ENCODE data around the gene SCFD2. TPM values are rescaled to one million over a fixed set of nuclear protein-coding genes. Genes with fewer than 3 reads are reported as not detected.

The SCFD2 gene
- total and polyA plus RNA-seq, 10 of the 15 experiments (the other 5 are each of a cell fraction or from before 2014, with no cell fraction given): 4.8 to 37.6 (median 24.9) TPM

- ChIA-PET CTCF (interaction anchor here (1.2 to 1.9 kb wide), 2 partner anchors 10 to 12 kb away, joined by 3 to 6 read pairs; no protein-coding TSS in a partner anchor), POLR2A (no interaction called here), RAD21 (ENCODE audit: unreplicated experiment) (no interaction called here), SMC1A (ENCODE audit: uncharacterized antibody, unreplicated experiment) (interaction anchor here (1.5 kb wide), 1 partner anchor 67 kb away, joined by 5 read pairs; no protein-coding TSS in a partner anchor)
- Histone ChIP-seq H3K9me3 (replicated peaks; ENCODE audit: control insufficient read depth, insufficient read depth, low read length) (peaks cover 6% of the 10 kb centered on the region; the same call in 2 of the 3 replicates), H4K20me1 (ENCODE audit: control insufficient read depth, insufficient read depth) (no peaks in the 10 kb centered on the region), H3K9ac (ENCODE audit: control insufficient read depth, insufficient read depth, low read length) (no peak overlapping the region), H3K27me3 (replicated peaks in 1 of 2; ENCODE audit: control insufficient read depth in 2 of 2, insufficient read depth in 2 of 2, low read length in 1 of 2) (no peaks in the 10 kb centered on the region), H3K36me3 (ENCODE audit: control insufficient read depth in 2 of 2, insufficient read depth in 2 of 2, low read length in 1 of 2) (no peaks in the 10 kb centered on the region; a peak in 2 of 4 replicates), H3K4me1 (ENCODE audit: control insufficient read depth, insufficient read depth, low read length) (no peaks in the 10 kb centered on the region), H3K79me2 (ENCODE audit: control insufficient read depth, insufficient read depth, low read length) (no peaks in the 10 kb centered on the region), H3K4me3 (no peak overlapping the region), H2AFZ (ENCODE audit: control insufficient read depth, low read depth, low read length) (no peak overlapping the region), H3K27ac (ENCODE audit: control insufficient read depth, insufficient read depth) (no peak overlapping the region), H3K4me2 (ENCODE audit: control insufficient read depth, insufficient read depth) (no peak overlapping the region)
- no peak for DNase-seq (ENCODE audit: low read depth, low spot score)
- intact Hi-C loops (cut with micrococcal nuclease; ENCODE audit: unreplicated experiment): no loop called here
- in situ Hi-C loops (cut with MboI): no loop called here
- no TSS peak for BruUV-seq (replicated peaks)
- no peak for FAIRE-seq
- WGBS (ENCODE audit: insufficient coverage, insufficient replicate concordance, low lambda C conversion rate, missing lambda C conversion rate): 100% methylated on average over 1 of the region's 1 CpG
- no peak for ATAC-seq
- TF ChIP-seq IKZF2 (IDR thresholded peaks at IDR 0.05): no peak
- no peak for TF ChIP-seq DPF2 (IDR thresholded peaks at IDR 0.05)
- no peak for TF ChIP-seq KDM1A (IDR thresholded peaks at IDR 0.05; ENCODE audit: borderline replicate concordance)
- no peak for TF ChIP-seq HCFC1 (IDR thresholded peaks at IDR 0.05; ENCODE audit: low read length)
- no peak for TF ChIP-seq NKRF (conservative IDR thresholded peaks at IDR 0.05)
- TF ChIP-seq SUPT20H (IDR thresholded peaks at IDR 0.05; ENCODE audit: borderline replicate concordance, control insufficient read depth, low read depth, low read length): no peak
Measured at GRCh38 chr4:53064609-53065008, 301.3 kb downstream of the SCFD2 start.
